ENCODE data around the gene PRRT1B. TPM values are rescaled to one million over a fixed set of nuclear protein-coding genes. Genes with fewer than 3 reads are reported as not detected.
A peak's percentile ranks its signal among the peaks of the same experiment; 100 is the strongest.

PRRT1B gene
- total and polyA plus RNA-seq, 2 donors (not counting 1 experiment from before 2014, with no cell fraction given): not detected

GRCh38 chr9:131500939-131501541, 44.3 kb upstream of the PRRT1B start:
- peaks cover 31% of the 10 kb centered on the region for H4K20me1 ChIP-seq (ENCODE audit: control insufficient read depth, insufficient read depth, low read length, poor library complexity, severe bottlenecking)
- peaks cover 11 to 22% of the 10 kb centered on the region in 2 donors for H3K4me1 ChIP-seq (ENCODE audit: control insufficient read depth in 2 of 2, insufficient read depth in 2 of 2, low read length in 2 of 2)
- peaks cover 2 to 32% of the 10 kb centered on the region in 2 experiments for H3K36me3 ChIP-seq (replicated peaks in 1 of 2; ENCODE audit: control extremely low read depth in 1 of 2, control insufficient read depth in 1 of 2, extremely low read depth in 1 of 2, insufficient read depth in 2 of 2, low read length in 1 of 2)
- POLR2A ChIA-PET: no interaction called here
- Mint-ChIP-seq H3K4me3 (peak overlapping the region; percentile 94), H3K4me1 (peaks cover 24% of the 10 kb centered on the region), H3K27ac (peak overlapping the region; percentile 70), H3K9me3 (ENCODE audit: insufficient read depth) (no peaks in the 10 kb centered on the region), H3K27me3 (no peaks in the 10 kb centered on the region)
- H2AFZ ChIP-seq (ENCODE audit: insufficient read depth, low read depth, low read length, poor library complexity, severe bottlenecking): no peak overlapping the region
- WGBS (ENCODE audit: insufficient coverage): 79% methylated on average over 4 of the region's 5 CpGs
- no peak overlapping the region for H3K4me2 ChIP-seq (replicated peaks; ENCODE audit: low read depth, low read length, poor library complexity, severe bottlenecking)
- CTCF ChIA-PET: interaction anchor here (1.0 kb wide), 1 partner anchor 80 kb away, joined by 3 read pairs; no protein-coding TSS in a partner anchor
- H3K79me2 ChIP-seq (ENCODE audit: control insufficient read depth, insufficient read depth, low read length): peaks cover 28% of the 10 kb centered on the region
- ATAC-seq (ENCODE audit: low read depth) (no peak), DNase-seq (no peak)
- H3K27me3 ChIP-seq (replicated peaks in 1 of 4; ENCODE audit: control extremely low read depth in 1 of 4, control insufficient read depth in 3 of 4, insufficient read depth in 4 of 4, low read length in 3 of 4): no peaks in the 10 kb centered on the region
- TF ChIP-seq CTCF (IDR thresholded peaks at IDR 0.05) (no peak), EZH2 (IDR thresholded peaks at IDR 0.05; ENCODE audit: borderline replicate concordance, insufficient read depth, low read depth, low read length, poor library complexity, severe bottlenecking) (no peak)
- H3K27ac ChIP-seq (ENCODE audit: low read length in 2 of 2): no peak overlapping the region
- intact Hi-C loops (cut with micrococcal nuclease): loop anchor here (5.0 to 10.0 kb wide), 2 partner anchors 126 to 244 kb away; partner anchors contain the start of gene RAPGEF1
- H3K4me3 ChIP-seq (ENCODE audit: control extremely low read depth in 1 of 5, extremely low read depth in 1 of 5, insufficient read depth in 1 of 5, low read depth in 2 of 5, low read length in 4 of 5): no peak overlapping the region
- no peaks in the 10 kb centered on the region for H3K9me3 ChIP-seq (ENCODE audit: control extremely low read depth in 1 of 3, control insufficient read depth in 2 of 3, insufficient read depth in 1 of 3, low read length in 2 of 3)
- no peak overlapping the region for H3K9ac ChIP-seq (ENCODE audit: low read length)
